Adrenal gland (tissue), 5 donors: ENCODE measurements around the gene EDEM2.

Experiments
- POLR2A ChIP-seq, 2 donors: fragments of 450-650 bp; IDR thresholded peaks; one replicate each; pipeline ENCODE4 v1.6.1; 2017; ENCODE audit warnings: antibody characterized with exemption in 2 of 2, mild to moderate bottlenecking in 2 of 2, moderate library complexity in 1 of 2
- TF ChIP-seq, protein P1 (sequence below), 6 experiments: fragments of 450-650 bp in 4 of 6; fragments of 200-600 bp in 2 of 6; sonication (generic) in 1 of 6; IDR thresholded peaks; 1 replicate in 5 of 6; 2 replicates in 1 of 6; pipeline versions ENCODE4 v1.5.1 to v1.8.0; 2016 to 2021; ENCODE audit warnings: antibody characterized with exemption in 6 of 6, mild to moderate bottlenecking in 2 of 6, moderate library complexity in 1 of 6
- donor health status: DM: no; HTN: no; CAD: no.

DNA sequence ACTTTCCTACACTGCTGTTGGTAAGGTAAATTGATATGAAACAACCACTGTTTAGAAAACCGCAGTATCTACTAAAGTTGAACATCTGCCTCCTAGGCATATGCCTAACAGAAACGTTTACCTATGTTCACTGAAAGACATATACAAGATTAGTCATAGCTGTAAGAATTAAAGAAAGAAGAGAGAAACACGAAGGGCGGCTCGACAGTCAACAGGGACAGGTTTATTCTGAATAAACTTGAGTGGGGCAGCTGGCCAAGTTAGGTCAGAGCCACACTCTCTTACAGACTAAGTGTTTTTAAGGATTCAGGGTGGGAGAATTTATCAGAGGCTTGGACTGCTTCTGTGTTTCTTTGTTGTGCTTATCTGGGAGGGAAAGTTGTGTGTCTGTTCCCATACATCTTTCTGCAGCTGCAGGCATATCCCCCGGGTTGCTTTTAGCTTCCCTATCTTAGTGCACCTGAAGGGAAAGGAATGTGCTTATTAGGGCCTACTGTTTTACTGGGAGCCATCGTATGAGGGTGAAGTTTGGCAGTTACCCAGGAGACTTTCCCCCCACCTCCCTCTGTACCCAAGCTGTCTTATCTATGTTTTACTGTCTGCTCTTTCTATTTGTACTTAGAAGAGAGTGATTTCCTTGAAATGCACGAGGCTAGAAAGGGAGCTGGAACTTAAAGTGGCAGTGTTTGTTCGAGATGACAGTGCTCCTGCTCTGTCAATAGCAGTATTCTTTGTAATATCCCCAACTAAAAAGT, 45.2 kb upstream of the EDEM2 start:
- no peak for TF ChIP-seq POLR2A (IDR thresholded peaks at IDR 0.05)
- TF ChIP-seq, protein P1, sequence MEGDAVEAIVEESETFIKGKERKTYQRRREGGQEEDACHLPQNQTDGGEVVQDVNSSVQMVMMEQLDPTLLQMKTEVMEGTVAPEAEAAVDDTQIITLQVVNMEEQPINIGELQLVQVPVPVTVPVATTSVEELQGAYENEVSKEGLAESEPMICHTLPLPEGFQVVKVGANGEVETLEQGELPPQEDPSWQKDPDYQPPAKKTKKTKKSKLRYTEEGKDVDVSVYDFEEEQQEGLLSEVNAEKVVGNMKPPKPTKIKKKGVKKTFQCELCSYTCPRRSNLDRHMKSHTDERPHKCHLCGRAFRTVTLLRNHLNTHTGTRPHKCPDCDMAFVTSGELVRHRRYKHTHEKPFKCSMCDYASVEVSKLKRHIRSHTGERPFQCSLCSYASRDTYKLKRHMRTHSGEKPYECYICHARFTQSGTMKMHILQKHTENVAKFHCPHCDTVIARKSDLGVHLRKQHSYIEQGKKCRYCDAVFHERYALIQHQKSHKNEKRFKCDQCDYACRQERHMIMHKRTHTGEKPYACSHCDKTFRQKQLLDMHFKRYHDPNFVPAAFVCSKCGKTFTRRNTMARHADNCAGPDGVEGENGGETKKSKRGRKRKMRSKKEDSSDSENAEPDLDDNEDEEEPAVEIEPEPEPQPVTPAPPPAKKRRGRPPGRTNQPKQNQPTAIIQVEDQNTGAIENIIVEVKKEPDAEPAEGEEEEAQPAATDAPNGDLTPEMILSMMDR (IDR thresholded peaks at IDR 0.05), result no peak
